ENCODE results near the gene GGACT. TPM values are rescaled to one million over a fixed set of nuclear protein-coding genes. Genes with fewer than 3 reads are reported as not detected.
A peak's percentile ranks its signal among the peaks of the same experiment; 100 is the strongest.

GGACT gene
- total RNA-seq, 3 donors from 2014 or later (not counting 1 experiment from before 2014, with no cell fraction given), result 8.8 to 16.4 (median 15.1) TPM

GRCh38 chr13:100520936-100521850, 67.4 kb downstream of the GGACT start:
- Histone ChIP-seq H3K9me3 (ENCODE audit: control insufficient read depth, insufficient read depth, low read length) (no peaks in the 10 kb centered on the region), H3K27me3 (ENCODE audit: control insufficient read depth, insufficient read depth, low read length) (no peaks in the 10 kb centered on the region), H3K4me1 (ENCODE audit: control insufficient read depth, insufficient read depth, low read length) (peaks cover 11% of the 10 kb centered on the region), H3K36me3 (ENCODE audit: control insufficient read depth, insufficient read depth, low read length) (no peaks in the 10 kb centered on the region), H3K4me3 (ENCODE audit: low read length) (no peak overlapping the region), H3K27ac (ENCODE audit: low read length) (no peak overlapping the region)
- ATAC-seq, result peak in 1 of 3 donors; percentile 14
- H3K4me3 Mint-ChIP-seq, result peak overlapping the region; percentile 73
- TF ChIP-seq CTCF (IDR thresholded peaks at IDR 0.05), result no peak
- H3K27ac Mint-ChIP-seq, result no peak overlapping the region
- H3K9me3 Mint-ChIP-seq, result no peaks in the 10 kb centered on the region
- WGBS (ENCODE audit: insufficient coverage), result 76% methylated on average over 27 of the region's 27 CpGs
- H3K27me3 Mint-ChIP-seq (ENCODE audit: low read depth in 2 of 2), result no peaks in the 10 kb centered on the region
- DNase-seq, result no peak
- intact Hi-C loops (cut with micrococcal nuclease), result no loop called here
- H3K36me3 Mint-ChIP-seq, result no peaks in the 10 kb centered on the region
- H3K4me1 Mint-ChIP-seq, result peaks cover 10 to 22% of the 10 kb centered on the region in 2 donors

GRCh38 chr13:100519626-100520025, 69.0 kb downstream of the GGACT start:
- intact Hi-C loops (cut with micrococcal nuclease), result loop anchor here (10.0 kb wide), 1 partner anchor 1075 kb away; no protein-coding TSS in a partner anchor
- no peak overlapping the region for H3K4me3 Mint-ChIP-seq

GRCh38 chr13:100518394-100519062, 70.1 kb downstream of the GGACT start:
- ATAC-seq (no peak), DNase-seq (no peak)
- H3K36me3 Mint-ChIP-seq, result no peaks in the 10 kb centered on the region
- no peaks in the 10 kb centered on the region for H3K9me3 ChIP-seq (ENCODE audit: control insufficient read depth, insufficient read depth, low read length)
- H3K36me3 ChIP-seq (ENCODE audit: control insufficient read depth, insufficient read depth, low read length), result no peaks in the 10 kb centered on the region
- peaks cover 11% of the 10 kb centered on the region for H3K4me1 ChIP-seq (ENCODE audit: control insufficient read depth, insufficient read depth, low read length)
- H3K27me3 ChIP-seq (ENCODE audit: control insufficient read depth, insufficient read depth, low read length), result no peaks in the 10 kb centered on the region
- intact Hi-C loops (cut with micrococcal nuclease), result loop anchor here (10.0 kb wide), 1 partner anchor 1074 kb away; no protein-coding TSS in a partner anchor
- no peaks in the 10 kb centered on the region for H3K27me3 Mint-ChIP-seq (ENCODE audit: low read depth in 2 of 2)
- H3K4me3 ChIP-seq (ENCODE audit: low read length), result no peak overlapping the region
- peak overlapping the region; percentile 58 for H3K4me3 Mint-ChIP-seq
- peak overlapping the region; percentile 60 to 67 for H3K27ac Mint-ChIP-seq
- no peak overlapping the region for H3K27ac ChIP-seq (ENCODE audit: low read length)
- 91% methylated on average over 7 of the region's 8 CpGs for WGBS (ENCODE audit: insufficient coverage)
- H3K4me1 Mint-ChIP-seq, result peaks cover 17 to 22% of the 10 kb centered on the region in 2 donors
- no peaks in the 10 kb centered on the region for H3K9me3 Mint-ChIP-seq
- no peak for TF ChIP-seq CTCF (IDR thresholded peaks at IDR 0.05)

More at GRCh38 chr13:100519626-100520025, 69.0 kb downstream of the GGACT start:
- H3K9me3 ChIP-seq (ENCODE audit: control insufficient read depth, insufficient read depth, low read length), result no peaks in the 10 kb centered on the region
- Mint-ChIP-seq H3K36me3 (no peaks in the 10 kb centered on the region), H3K4me1 (peaks cover 13 to 20% of the 10 kb centered on the region in 2 donors), H3K9me3 (no peaks in the 10 kb centered on the region), H3K27ac (no peak overlapping the region), H3K27me3 (ENCODE audit: low read depth in 2 of 2) (no peaks in the 10 kb centered on the region)
- no peaks in the 10 kb centered on the region for H3K36me3 ChIP-seq (ENCODE audit: control insufficient read depth, insufficient read depth, low read length)
- TF ChIP-seq CTCF (IDR thresholded peaks at IDR 0.05), result no peak
- no peak for DNase-seq
- 93% methylated on average over 9 of the region's 9 CpGs for WGBS (ENCODE audit: insufficient coverage)
- ATAC-seq, result no peak
- H3K4me3 ChIP-seq (ENCODE audit: low read length), result no peak overlapping the region
- peaks cover 11% of the 10 kb centered on the region for H3K4me1 ChIP-seq (ENCODE audit: control insufficient read depth, insufficient read depth, low read length)
- no peak overlapping the region for H3K27ac ChIP-seq (ENCODE audit: low read length)
- H3K27me3 ChIP-seq (ENCODE audit: control insufficient read depth, insufficient read depth, low read length), result no peaks in the 10 kb centered on the region

All from natural killer cell (primary cell).